ENCODE data around the gene CNDP1.

CNDP1 gene

DNA sequence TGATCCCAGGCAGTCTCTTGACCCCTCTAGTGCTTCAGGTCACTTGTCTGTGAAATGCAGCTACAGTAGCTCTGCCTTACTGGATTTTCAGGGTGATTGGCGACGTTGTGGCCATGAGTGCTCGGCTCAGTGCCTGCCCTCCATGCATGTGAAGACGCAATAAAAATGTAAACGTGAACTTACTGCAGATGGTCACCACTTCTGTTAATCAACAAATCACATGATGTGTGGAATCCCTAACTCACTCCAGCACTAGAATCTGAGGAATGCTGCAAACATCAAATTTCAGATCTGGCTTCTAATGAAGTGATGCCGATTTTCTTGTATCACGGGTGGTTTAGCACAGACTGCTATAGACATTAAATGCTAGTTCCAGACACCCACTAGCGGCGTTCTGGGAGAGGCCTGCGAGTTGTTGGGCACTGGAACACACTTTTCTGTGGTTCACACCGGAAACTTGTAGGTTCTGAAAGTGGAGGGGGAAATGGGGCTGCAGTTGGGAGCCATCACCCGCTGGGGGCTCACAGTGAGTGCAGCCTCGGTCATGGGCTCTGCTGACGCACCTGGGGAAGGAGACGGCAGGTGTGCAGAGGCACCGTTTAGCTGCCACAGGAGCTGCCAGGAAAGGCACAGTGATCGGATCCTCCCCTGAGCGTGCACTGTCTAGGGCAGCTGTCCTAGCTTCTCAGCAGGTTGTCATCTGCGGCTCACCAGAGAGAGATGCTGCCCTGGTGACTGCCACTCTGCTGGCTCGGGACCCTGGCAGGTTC, 6.5 kb downstream of the CNDP1 start:
- Histone ChIP-seq H3K79me1 (ENCODE audit: low read depth, low read length) (no peaks in the 10 kb centered on the region), H3K18ac (ENCODE audit: low read length) (peak overlapping the region; percentile 42), H3K36me3 (replicated peaks in 1 of 2; ENCODE audit: control insufficient read depth in 2 of 2, insufficient read depth in 2 of 2, low read length in 2 of 2) (no peaks in the 10 kb centered on the region), H4K91ac (ENCODE audit: low read depth, low read length, poor library complexity) (peak overlapping the region; percentile 68), H4K8ac (ENCODE audit: low read depth, low read length) (no peak overlapping the region), H3K9ac (ENCODE audit: low read depth, low read length, poor library complexity) (peak overlapping the region; percentile 72), H3K23ac (ENCODE audit: low read depth, low read length, poor library complexity) (no peak overlapping the region), H3K4me1 (ENCODE audit: control insufficient read depth in 2 of 2, insufficient read depth in 1 of 2, low read depth in 1 of 2, low read length in 2 of 2) (no peaks in the 10 kb centered on the region), H3K4me2 (ENCODE audit: insufficient read depth, low read length, poor library complexity, severe bottlenecking) (no peak overlapping the region), H2AFZ (ENCODE audit: low read length) (no peak overlapping the region), H3K9me3 (replicated peaks in 1 of 2; ENCODE audit: control insufficient read depth in 2 of 2, insufficient read depth in 1 of 2, low read depth in 1 of 2, low read length in 2 of 2) (no peaks in the 10 kb centered on the region), H3K4me3 (ENCODE audit: low read length in 2 of 2) (no peak overlapping the region), H2BK5ac (ENCODE audit: low read length) (peak overlapping the region; percentile 25), H3K14ac (ENCODE audit: low read length) (peak overlapping the region; percentile 60), H3K27ac (replicated peaks; ENCODE audit: low read length) (no peak overlapping the region), H2BK12ac (ENCODE audit: low read length) (no peak overlapping the region), H2AK5ac (ENCODE audit: low read depth, low read length) (peak overlapping the region; percentile 31), H2BK120ac (ENCODE audit: low read depth, low read length) (no peak overlapping the region), H3K27me3 (ENCODE audit: control insufficient read depth in 3 of 3, insufficient read depth in 3 of 3, low read depth in 1 of 3, low read length in 3 of 3) (peaks cover 0 to 28% (median 0%) of the 10 kb centered on the region in 3 experiments), H3K4ac (ENCODE audit: low read length) (no peak overlapping the region), H2BK15ac (ENCODE audit: low read length) (no peak overlapping the region)
- no peak for DNase-seq (ENCODE audit: low spot score)
- WGBS, 2 donors (ENCODE audit: extremely low coverage in 2 of 2, insufficient read length in 2 of 2, insufficient replicate concordance in 1 of 2): no CpG with 5 or more reads among the region's 20 CpGs

DNA sequence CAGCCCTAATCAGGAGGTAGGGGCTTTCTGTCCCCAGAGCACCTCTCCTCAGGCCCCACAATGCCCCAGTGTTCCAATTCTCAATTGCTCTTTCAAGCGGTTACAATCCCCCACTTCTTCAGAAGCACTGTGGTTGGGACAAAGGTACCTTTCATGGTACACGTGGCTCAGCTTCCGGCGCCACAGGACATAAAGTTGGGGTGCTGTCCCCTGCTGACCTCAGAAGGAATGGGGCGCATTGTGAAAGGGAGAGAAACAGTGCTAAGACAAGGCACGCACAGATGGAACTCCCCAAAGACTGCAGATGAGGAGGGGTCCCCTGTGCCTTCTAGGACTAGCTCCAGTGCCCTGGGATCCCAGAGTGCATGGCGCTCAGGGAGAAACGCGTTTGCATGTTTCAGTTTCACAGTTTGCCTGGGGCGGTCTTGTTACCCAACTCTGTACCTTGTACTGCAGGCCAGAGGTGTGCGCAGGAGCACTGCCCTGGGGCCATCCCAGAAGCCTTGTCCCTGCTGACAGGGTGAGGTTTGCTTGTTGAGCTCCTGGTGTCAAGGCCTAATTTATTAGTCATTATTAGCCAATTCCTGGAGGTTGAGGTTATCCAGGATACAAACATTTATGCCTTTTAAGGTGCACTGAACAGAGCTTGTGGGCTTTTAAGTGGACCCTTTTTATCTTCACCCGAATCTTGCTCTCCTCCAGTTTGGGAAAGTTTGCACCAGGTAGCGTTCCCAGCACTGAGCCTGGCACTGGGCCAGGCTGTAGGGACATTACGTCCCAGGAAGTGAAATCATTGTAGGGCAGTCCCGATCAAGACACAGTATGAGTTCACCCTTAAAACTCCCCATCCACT, 7.6 kb downstream of the CNDP1 start:
- H3K79me1 ChIP-seq (ENCODE audit: low read depth, low read length): no peaks in the 10 kb centered on the region
- H3K9me3 ChIP-seq (replicated peaks in 1 of 2; ENCODE audit: control insufficient read depth in 2 of 2, insufficient read depth in 1 of 2, low read depth in 1 of 2, low read length in 2 of 2): peaks cover 0 to 2% of the 10 kb centered on the region in 2 donors
- no peak overlapping the region for H2BK15ac ChIP-seq (ENCODE audit: low read length)
- peak overlapping the region; percentile 64 for H3K18ac ChIP-seq (ENCODE audit: low read length)
- peak overlapping the region; percentile 31 for H2AK5ac ChIP-seq (ENCODE audit: low read depth, low read length)
- no peak overlapping the region for H3K4ac ChIP-seq (ENCODE audit: low read length)
- no peaks in the 10 kb centered on the region for H3K4me1 ChIP-seq (ENCODE audit: control insufficient read depth in 2 of 2, insufficient read depth in 1 of 2, low read depth in 1 of 2, low read length in 2 of 2)
- no peak overlapping the region for H3K23ac ChIP-seq (ENCODE audit: low read depth, low read length, poor library complexity)
- H2BK12ac ChIP-seq (ENCODE audit: low read length): no peak overlapping the region
- H4K91ac ChIP-seq (ENCODE audit: low read depth, low read length, poor library complexity): no peak overlapping the region
- no CpG with 5 or more reads among the region's 15 CpGs for WGBS, 2 donors (ENCODE audit: extremely low coverage in 2 of 2, insufficient read length in 2 of 2, insufficient replicate concordance in 1 of 2)
- no peak overlapping the region for H3K4me3 ChIP-seq (ENCODE audit: low read length in 2 of 2)
- no peak overlapping the region for H2BK120ac ChIP-seq (ENCODE audit: low read depth, low read length)
- peaks cover 0 to 38% (median 0%) of the 10 kb centered on the region in 3 experiments for H3K27me3 ChIP-seq (ENCODE audit: control insufficient read depth in 3 of 3, insufficient read depth in 3 of 3, low read depth in 1 of 3, low read length in 3 of 3)
- no peak overlapping the region for H3K27ac ChIP-seq (replicated peaks; ENCODE audit: low read length)
- no peak overlapping the region for H4K8ac ChIP-seq (ENCODE audit: low read depth, low read length)
- no peaks in the 10 kb centered on the region for H3K36me3 ChIP-seq (replicated peaks in 1 of 2; ENCODE audit: control insufficient read depth in 2 of 2, insufficient read depth in 2 of 2, low read length in 2 of 2)
- no peak overlapping the region for H2AFZ ChIP-seq (ENCODE audit: low read length)
- peak overlapping the region; percentile 25 for H2BK5ac ChIP-seq (ENCODE audit: low read length)
- H3K9ac ChIP-seq (ENCODE audit: low read depth, low read length, poor library complexity): no peak overlapping the region
- no peak for DNase-seq (ENCODE audit: low spot score)
- H3K4me2 ChIP-seq (ENCODE audit: insufficient read depth, low read length, poor library complexity, severe bottlenecking): no peak overlapping the region
- peak overlapping the region; percentile 58 for H3K14ac ChIP-seq (ENCODE audit: low read length)

DNA sequence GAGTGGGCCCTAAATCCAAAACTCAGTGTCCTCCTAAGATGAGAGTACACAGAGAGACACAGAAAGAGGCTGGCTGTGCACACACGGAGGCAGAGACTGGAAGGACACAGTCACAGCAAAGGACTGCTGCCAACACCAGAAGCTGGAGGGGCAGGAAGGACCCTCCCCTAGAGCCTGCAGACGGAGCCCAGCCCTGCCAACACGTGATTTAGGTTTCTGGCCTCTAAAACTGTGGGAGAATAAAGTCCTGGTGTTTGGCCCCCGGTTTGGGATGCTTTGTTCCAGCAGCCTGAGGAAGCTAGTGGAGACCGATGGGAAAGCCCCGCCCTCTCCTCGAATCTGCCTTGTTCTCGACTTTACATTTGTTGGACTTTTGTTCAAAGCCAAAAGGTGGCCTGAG, 10.6 kb downstream of the CNDP1 start:
- H2BK15ac ChIP-seq (ENCODE audit: low read length): no peak overlapping the region
- peaks cover 0 to 53% (median 0%) of the 10 kb centered on the region in 3 experiments for H3K27me3 ChIP-seq (ENCODE audit: control insufficient read depth in 3 of 3, insufficient read depth in 3 of 3, low read depth in 1 of 3, low read length in 3 of 3)
- no peak overlapping the region for H2BK120ac ChIP-seq (ENCODE audit: low read depth, low read length)
- H2AFZ ChIP-seq (ENCODE audit: low read length): no peak overlapping the region
- no peak overlapping the region for H3K9ac ChIP-seq (ENCODE audit: low read depth, low read length, poor library complexity)
- H3K4me2 ChIP-seq (ENCODE audit: insufficient read depth, low read length, poor library complexity, severe bottlenecking): no peak overlapping the region
- no peak overlapping the region for H2BK5ac ChIP-seq (ENCODE audit: low read length)
- no peaks in the 10 kb centered on the region for H3K36me3 ChIP-seq (replicated peaks in 1 of 2; ENCODE audit: control insufficient read depth in 2 of 2, insufficient read depth in 2 of 2, low read length in 2 of 2)
- no peak overlapping the region for H4K91ac ChIP-seq (ENCODE audit: low read depth, low read length, poor library complexity)
- no peak overlapping the region for H2AK5ac ChIP-seq (ENCODE audit: low read depth, low read length)
- H3K14ac ChIP-seq (ENCODE audit: low read length): no peak overlapping the region
- H4K8ac ChIP-seq (ENCODE audit: low read depth, low read length): no peak overlapping the region
- no peaks in the 10 kb centered on the region for H3K79me1 ChIP-seq (ENCODE audit: low read depth, low read length)
- WGBS, 2 donors (ENCODE audit: extremely low coverage in 2 of 2, insufficient read length in 2 of 2, insufficient replicate concordance in 1 of 2): no CpG with 5 or more reads among the region's 8 CpGs
- no peak overlapping the region for H3K4me3 ChIP-seq (ENCODE audit: low read length in 2 of 2)
- no peak overlapping the region for H2BK12ac ChIP-seq (ENCODE audit: low read length)
- peak overlapping the region; percentile 19 for H3K18ac ChIP-seq (ENCODE audit: low read length)
- no peak overlapping the region for H3K23ac ChIP-seq (ENCODE audit: low read depth, low read length, poor library complexity)
- H3K27ac ChIP-seq (replicated peaks; ENCODE audit: low read length): no peak overlapping the region
- H3K4ac ChIP-seq (ENCODE audit: low read length): no peak overlapping the region
- H3K4me1 ChIP-seq (ENCODE audit: control insufficient read depth in 2 of 2, insufficient read depth in 1 of 2, low read depth in 1 of 2, low read length in 2 of 2): no peaks in the 10 kb centered on the region
- DNase-seq (ENCODE audit: low spot score): no peak
- H3K9me3 ChIP-seq (replicated peaks in 1 of 2; ENCODE audit: control insufficient read depth in 2 of 2, insufficient read depth in 1 of 2, low read depth in 1 of 2, low read length in 2 of 2): peaks cover 9 to 15% of the 10 kb centered on the region in 2 donors

DNA sequence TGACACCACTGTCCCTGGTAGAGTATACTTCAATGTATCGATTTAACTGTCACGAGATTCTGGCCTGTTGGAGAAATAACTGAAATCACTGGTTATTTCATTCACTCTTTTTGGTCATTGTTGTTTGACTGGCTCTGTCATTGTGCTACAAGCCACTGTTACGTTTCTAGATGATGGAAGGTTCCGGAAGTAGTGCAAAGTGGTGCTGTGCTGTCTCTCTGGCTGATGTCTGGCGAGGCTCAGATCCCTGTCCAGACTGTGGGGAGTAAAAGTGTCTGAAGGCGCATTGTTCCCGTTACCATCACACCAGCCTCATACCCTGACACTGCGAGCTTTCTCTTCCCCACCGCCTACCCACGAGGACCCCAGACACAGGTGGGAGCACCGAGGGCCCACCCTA, 11.7 kb downstream of the CNDP1 start:
- no peak overlapping the region for H3K14ac ChIP-seq (ENCODE audit: low read length)
- no peaks in the 10 kb centered on the region for H3K36me3 ChIP-seq (replicated peaks in 1 of 2; ENCODE audit: control insufficient read depth in 2 of 2, insufficient read depth in 2 of 2, low read length in 2 of 2)
- H3K27me3 ChIP-seq (ENCODE audit: control insufficient read depth in 3 of 3, insufficient read depth in 3 of 3, low read depth in 1 of 3, low read length in 3 of 3): peaks cover 0 to 45% (median 0%) of the 10 kb centered on the region in 3 experiments
- H4K8ac ChIP-seq (ENCODE audit: low read depth, low read length): no peak overlapping the region
- no peak overlapping the region for H2BK12ac ChIP-seq (ENCODE audit: low read length)
- no peak overlapping the region for H2AFZ ChIP-seq (ENCODE audit: low read length)
- no peak overlapping the region for H3K9ac ChIP-seq (ENCODE audit: low read depth, low read length, poor library complexity)
- H3K4me3 ChIP-seq (ENCODE audit: low read length in 2 of 2): no peak overlapping the region
- no peaks in the 10 kb centered on the region for H3K4me1 ChIP-seq (ENCODE audit: control insufficient read depth in 2 of 2, insufficient read depth in 1 of 2, low read depth in 1 of 2, low read length in 2 of 2)
- H3K27ac ChIP-seq (replicated peaks; ENCODE audit: low read length): no peak overlapping the region
- no peak overlapping the region for H2BK120ac ChIP-seq (ENCODE audit: low read depth, low read length)
- H3K23ac ChIP-seq (ENCODE audit: low read depth, low read length, poor library complexity): no peak overlapping the region
- H3K79me1 ChIP-seq (ENCODE audit: low read depth, low read length): no peaks in the 10 kb centered on the region
- H4K91ac ChIP-seq (ENCODE audit: low read depth, low read length, poor library complexity): no peak overlapping the region
- peaks cover 11 to 20% of the 10 kb centered on the region in 2 donors for H3K9me3 ChIP-seq (replicated peaks in 1 of 2; ENCODE audit: control insufficient read depth in 2 of 2, insufficient read depth in 1 of 2, low read depth in 1 of 2, low read length in 2 of 2)
- H2BK15ac ChIP-seq (ENCODE audit: low read length): no peak overlapping the region
- H2BK5ac ChIP-seq (ENCODE audit: low read length): no peak overlapping the region
- no peak overlapping the region for H3K4me2 ChIP-seq (ENCODE audit: insufficient read depth, low read length, poor library complexity, severe bottlenecking)
- DNase-seq (ENCODE audit: low spot score): no peak
- WGBS, 2 donors (ENCODE audit: extremely low coverage in 2 of 2, insufficient read length in 2 of 2, insufficient replicate concordance in 1 of 2): no CpG with 5 or more reads among the region's 11 CpGs
- no peak overlapping the region for H2AK5ac ChIP-seq (ENCODE audit: low read depth, low read length)
- no peak overlapping the region for H3K4ac ChIP-seq (ENCODE audit: low read length)
- H3K18ac ChIP-seq (ENCODE audit: low read length): peak overlapping the region; percentile 50

Data from neuronal stem cell (in vitro differentiated cells).